Mesenchymal stem cell (in vitro differentiated cells and primary cell): ENCODE data around the gene CYBC1.

ENCODE experiments used
- DNase-seq: peaks from one replicate; pipeline ENCODE4 v3.0.0-alpha.2; 2013
- H2AFZ ChIP-seq: one replicate; pipeline ENCODE4 v1.6.1; 2013; ENCODE audit warnings: low read depth, mild to moderate bottlenecking, control low read depth, inconsistent platforms, low read length, moderate library complexity
- H2AK5ac ChIP-seq: 2 replicates; pipeline ENCODE4 v1.6.1; 2013; ENCODE audit warnings: low read length, moderate library complexity, mild to moderate bottlenecking, inconsistent platforms; ENCODE audit not compliant: severe bottlenecking
- H2BK120ac ChIP-seq: one replicate; pipeline ENCODE4 v1.6.1; 2013; ENCODE audit warnings: low read depth, mild to moderate bottlenecking, inconsistent platforms, low read length, moderate library complexity
- H2BK12ac ChIP-seq, 2 experiments: one replicate each; pipeline ENCODE4 v1.6.1; 2013; ENCODE audit warnings: inconsistent platforms in 2 of 2, low read length in 2 of 2, mild to moderate bottlenecking in 2 of 2, moderate library complexity in 2 of 2, control low read depth in 1 of 2
- H2BK15ac ChIP-seq: one replicate; pipeline ENCODE4 v1.6.1; 2013; ENCODE audit warnings: mild to moderate bottlenecking, low read depth, inconsistent platforms; ENCODE audit not compliant: poor library complexity, severe bottlenecking
- H2BK5ac ChIP-seq: 2 replicates; pipeline ENCODE4 v1.6.1; 2013; ENCODE audit warnings: low read depth, mild to moderate bottlenecking, low read length, control low read depth, inconsistent platforms; ENCODE audit not compliant: poor library complexity, severe bottlenecking
- H3K14ac ChIP-seq, 2 experiments: one replicate each; pipeline ENCODE4 v1.6.1; 2013; ENCODE audit warnings: inconsistent platforms in 2 of 2, low read length in 2 of 2, control low read depth in 1 of 2, mild to moderate bottlenecking in 1 of 2, moderate library complexity in 1 of 2
- H3K18ac ChIP-seq, 2 experiments: one replicate each; pipeline ENCODE4 v1.6.1; 2013; ENCODE audit warnings: inconsistent platforms in 2 of 2, low read length in 2 of 2, control low read depth in 1 of 2, low read depth in 1 of 2, mild to moderate bottlenecking in 1 of 2
- H3K23ac ChIP-seq, 2 experiments: one replicate each; pipeline ENCODE4 v1.6.1; 2013; ENCODE audit warnings: inconsistent platforms in 2 of 2, low read length in 2 of 2, mild to moderate bottlenecking in 2 of 2, moderate library complexity in 2 of 2, control low read depth in 1 of 2
- H3K27ac ChIP-seq: 2 replicates; pipeline ENCODE4 v1.5.1; 2013; ENCODE audit warnings: mild to moderate bottlenecking, moderate library complexity, low read length, control low read depth, inconsistent platforms; ENCODE audit not compliant: poor library complexity, severe bottlenecking
- H3K27me3 ChIP-seq, 2 experiments: 2 replicates each; pipeline versions ENCODE4 v1.6.1 to v1.7.0; 2013; ENCODE audit warnings: low read length in 2 of 2, mild to moderate bottlenecking in 2 of 2, moderate library complexity in 2 of 2, control low read depth in 1 of 2, inconsistent platforms in 1 of 2; ENCODE audit not compliant: control insufficient read depth in 1 of 2, insufficient read depth in 1 of 2
- H3K36me3 ChIP-seq, 2 experiments: 2 replicates each; pipeline versions ENCODE4 v1.6.1 to v1.7.0; 2013; ENCODE audit warnings: low read length in 2 of 2, control low read depth in 1 of 2, inconsistent platforms in 1 of 2, low read depth in 1 of 2, mild to moderate bottlenecking in 1 of 2; ENCODE audit not compliant: insufficient read depth in 2 of 2, control insufficient read depth in 1 of 2
- H3K4ac ChIP-seq, 2 experiments: one replicate each; pipeline ENCODE4 v1.6.1; 2013; ENCODE audit warnings: inconsistent platforms in 2 of 2, low read length in 2 of 2, mild to moderate bottlenecking in 2 of 2, moderate library complexity in 2 of 2, control low read depth in 1 of 2, low read depth in 1 of 2
- H3K4me1 ChIP-seq: 2 replicates; pipeline ENCODE4 v1.6.1; 2013; ENCODE audit warnings: low read depth, low read length, control low read depth; ENCODE audit not compliant: control insufficient read depth, insufficient read depth
- H3K4me2 ChIP-seq: 2 replicates; pipeline ENCODE4 v1.6.1; 2013; ENCODE audit warnings: low read length, mild to moderate bottlenecking, inconsistent platforms; ENCODE audit not compliant: poor library complexity, severe bottlenecking
- H3K4me3 ChIP-seq, 2 experiments: 2 replicates each; pipeline versions ENCODE4 v1.5.1 to v1.7.0; 2013; ENCODE audit warnings: low read length in 2 of 2, mild to moderate bottlenecking in 2 of 2, control low read depth in 1 of 2, low read depth in 1 of 2; ENCODE audit not compliant: insufficient read depth in 1 of 2
- H3K79me1 ChIP-seq: replicated peaks from 2 replicates; pipeline ENCODE4 v1.6.1; 2013; ENCODE audit warnings: mild to moderate bottlenecking, control low read depth, low read length, inconsistent platforms; ENCODE audit not compliant: poor library complexity, severe bottlenecking
- H3K9ac ChIP-seq: 2 replicates; pipeline ENCODE4 v1.7.0; 2013; ENCODE audit warnings: mild to moderate bottlenecking, low read length, moderate library complexity
- H3K9me3 ChIP-seq: 2 replicates; pipeline ENCODE4 v1.7.0; 2013; ENCODE audit warnings: mild to moderate bottlenecking, low read length; ENCODE audit not compliant: control insufficient read depth
- H4K8ac ChIP-seq: one replicate; pipeline ENCODE4 v1.6.1; 2013; ENCODE audit warnings: inconsistent platforms, mild to moderate bottlenecking, low read length, moderate library complexity
- H4K91ac ChIP-seq: one replicate; pipeline ENCODE4 v1.6.1; 2013; ENCODE audit warnings: mild to moderate bottlenecking, low read length, inconsistent platforms
- WGBS: methylation state at CpG from one replicate; pipeline ENCODE4 v1.1.7; 2013; ENCODE audit warnings: mixed read lengths; 5-methylcytosine and 5-hydroxymethylcytosine counted together

CYBC1 gene

GRCh38 chr17:82439194-82439828, 11.2 kb downstream of the CYBC1 start:
- no peak for DNase-seq
- Histone ChIP-seq H2BK120ac (no peak overlapping the region), H2BK12ac (no peak overlapping the region), H3K27ac (no peak overlapping the region), H3K18ac (no peak overlapping the region), H2AFZ (no peak overlapping the region), H3K9me3 (no peaks in the 10 kb centered on the region), H3K9ac (no peak overlapping the region), H3K23ac (no peak overlapping the region), H3K4me3 (peak overlapping the region in 1 of 2 experiments; percentile 2), H3K36me3 (peaks cover 30 to 76% of the 10 kb centered on the region in 2 experiments), H3K27me3 (no peaks in the 10 kb centered on the region), H3K4me1 (peaks cover 26% of the 10 kb centered on the region), H2BK15ac (no peak overlapping the region), H4K91ac (no peak overlapping the region), H2BK5ac (no peak overlapping the region), H2AK5ac (no peak overlapping the region), H3K14ac (no peak overlapping the region), H3K4me2 (no peak overlapping the region), H3K79me1 (no peaks in the 10 kb centered on the region), H4K8ac (no peak overlapping the region), H3K4ac (no peak overlapping the region)
- WGBS: 90% methylated on average over 29 of the region's 29 CpGs

- H3K18ac ChIP-seq: no peak overlapping the region
- peaks cover 26 to 75% of the 10 kb centered on the region in 2 experiments for H3K36me3 ChIP-seq
- no peak overlapping the region for H3K4ac ChIP-seq
- no peaks in the 10 kb centered on the region for H3K9me3 ChIP-seq
- no peaks in the 10 kb centered on the region for H3K27me3 ChIP-seq
- no peak overlapping the region for H2AFZ ChIP-seq
- H2AK5ac ChIP-seq: no peak overlapping the region
- H3K23ac ChIP-seq: no peak overlapping the region
- H2BK5ac ChIP-seq: no peak overlapping the region
- peaks cover 28% of the 10 kb centered on the region for H3K4me1 ChIP-seq
- WGBS: 90% methylated on average over 26 of the region's 26 CpGs
- DNase-seq: no peak
- H3K14ac ChIP-seq: no peak overlapping the region
- H3K4me3 ChIP-seq: peak overlapping the region in 1 of 2 experiments; percentile 2
- H3K27ac ChIP-seq: no peak overlapping the region
- no peak overlapping the region for H2BK120ac ChIP-seq
- H3K79me1 ChIP-seq: no peaks in the 10 kb centered on the region
- H4K91ac ChIP-seq: no peak overlapping the region
- no peak overlapping the region for H3K9ac ChIP-seq
- no peak overlapping the region for H4K8ac ChIP-seq
- H2BK12ac ChIP-seq: no peak overlapping the region
- H3K4me2 ChIP-seq: no peak overlapping the region
- no peak overlapping the region for H2BK15ac ChIP-seq
Measured at GRCh38 chr17:82438401-82439193, 12.0 kb downstream of the CYBC1 start.

- Histone ChIP-seq H3K18ac (no peak overlapping the region), H3K9me3 (no peaks in the 10 kb centered on the region), H4K8ac (no peak overlapping the region), H3K27ac (no peak overlapping the region), H2BK15ac (no peak overlapping the region), H2BK120ac (no peak overlapping the region), H2AK5ac (no peak overlapping the region), H2AFZ (no peak overlapping the region), H3K9ac (no peak overlapping the region), H3K27me3 (no peaks in the 10 kb centered on the region), H3K4ac (no peak overlapping the region), H3K79me1 (no peaks in the 10 kb centered on the region), H2BK12ac (no peak overlapping the region), H3K14ac (no peak overlapping the region), H3K4me1 (peaks cover 28% of the 10 kb centered on the region), H3K36me3 (peaks cover 15 to 64% of the 10 kb centered on the region in 2 experiments), H3K4me3 (no peak overlapping the region), H3K4me2 (no peak overlapping the region), H3K23ac (no peak overlapping the region), H2BK5ac (no peak overlapping the region), H4K91ac (no peak overlapping the region)
- WGBS: 95% methylated on average over 18 of the region's 18 CpGs
- DNase-seq: no peak
Measured at GRCh38 chr17:82437325-82437668, 13.3 kb downstream of the CYBC1 start.

DNA sequence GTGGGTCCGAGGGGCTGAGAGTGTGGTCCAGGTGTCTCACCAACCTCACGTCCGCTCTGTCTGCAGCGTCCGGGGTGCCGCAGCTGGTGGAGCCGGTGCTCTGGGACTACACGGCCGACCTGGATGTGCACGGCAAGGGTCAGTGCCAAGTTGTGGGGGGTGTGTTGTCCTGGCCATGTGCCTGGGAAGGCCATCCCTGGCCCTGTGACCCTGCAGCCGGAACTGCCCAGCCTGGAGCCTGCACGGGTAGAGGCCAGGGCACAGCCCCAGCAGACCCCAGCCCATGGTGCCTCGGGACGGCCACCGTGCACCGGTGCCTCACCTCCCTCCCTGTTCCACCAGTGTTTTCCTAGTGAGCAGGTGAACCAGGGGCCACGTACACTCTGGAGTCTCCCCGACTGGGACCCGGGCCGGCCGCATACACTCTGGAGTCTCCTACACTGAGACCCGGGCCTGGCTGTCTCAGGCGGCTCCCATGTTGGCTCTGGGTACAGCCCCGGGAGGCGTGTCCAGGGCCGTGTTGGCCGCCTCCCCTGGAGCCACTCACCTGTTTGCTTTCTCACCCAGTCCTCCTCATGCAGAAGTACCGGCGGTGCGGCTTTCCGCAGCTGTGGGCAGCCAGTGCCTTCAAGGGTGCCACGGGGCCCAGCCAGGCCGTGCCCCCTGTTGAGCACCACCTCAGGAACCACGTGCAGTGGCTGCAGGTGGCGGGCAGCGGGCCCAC, 13.8 kb downstream of the CYBC1 start:
- Histone ChIP-seq H3K27me3 (no peaks in the 10 kb centered on the region), H2BK5ac (no peak overlapping the region), H2AFZ (no peak overlapping the region), H2BK12ac (no peak overlapping the region), H3K23ac (no peak overlapping the region), H3K14ac (no peak overlapping the region), H3K4me3 (no peak overlapping the region), H4K8ac (no peak overlapping the region), H2BK15ac (no peak overlapping the region), H4K91ac (no peak overlapping the region), H3K18ac (no peak overlapping the region), H3K9ac (no peak overlapping the region), H2BK120ac (no peak overlapping the region), H3K9me3 (no peaks in the 10 kb centered on the region), H2AK5ac (no peak overlapping the region), H3K4me1 (peaks cover 28% of the 10 kb centered on the region), H3K79me1 (no peaks in the 10 kb centered on the region), H3K4me2 (no peak overlapping the region), H3K36me3 (peaks cover 10 to 58% of the 10 kb centered on the region in 2 experiments), H3K4ac (no peak overlapping the region), H3K27ac (no peak overlapping the region)
- 92% methylated on average over 36 of the region's 36 CpGs for whole genome bisulfite sequencing
- DNase-seq: no peak
